GF-D8 (cell line): ENCODE results near the gene COG7.
"Not testable (repeated sequence)": the region's sequence is repeated elsewhere in the genome, so short reads cannot be mapped to it uniquely, and the experiment has no call there.

ENCODE experiments used
- DNase-seq: peaks from one replicate; lab custom pipeline; 2025; lab: John Stamatoyannopoulos, UW

Gene COG7

DNA sequence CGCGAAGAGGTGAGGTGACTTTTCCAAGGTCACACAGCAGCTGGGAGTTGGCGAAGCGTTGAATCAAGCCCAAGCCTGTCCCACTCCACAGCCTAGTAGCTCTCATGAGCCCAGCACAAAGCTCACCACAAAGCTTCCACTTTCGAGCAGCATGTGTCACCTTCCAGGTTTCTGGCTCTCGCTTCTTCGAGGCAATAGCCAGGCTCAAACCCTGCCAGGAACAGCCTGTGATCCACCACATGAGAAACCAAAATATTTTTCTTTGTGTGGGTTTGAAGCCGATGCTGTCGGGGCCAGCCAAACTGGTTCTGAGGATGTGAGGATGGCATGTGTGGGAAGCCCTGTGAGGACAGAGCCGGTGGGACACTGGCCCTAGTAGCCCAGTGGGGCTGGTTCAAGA lies 68.1 kb downstream of the COG7 start:
- DNase-seq: no peak

GRCh38 chr16:23383881-23384280 lies 69.1 kb downstream of the COG7 start:
- DNase-seq: no peak

- DNase-seq: no peak
Measured at GRCh38 chr16:23382279-23382678, 70.7 kb downstream of the COG7 start.

GRCh38 chr16:23381702-23382101 lies 71.3 kb downstream of the COG7 start:
- not testable (repeated sequence) for DNase-seq

DNA sequence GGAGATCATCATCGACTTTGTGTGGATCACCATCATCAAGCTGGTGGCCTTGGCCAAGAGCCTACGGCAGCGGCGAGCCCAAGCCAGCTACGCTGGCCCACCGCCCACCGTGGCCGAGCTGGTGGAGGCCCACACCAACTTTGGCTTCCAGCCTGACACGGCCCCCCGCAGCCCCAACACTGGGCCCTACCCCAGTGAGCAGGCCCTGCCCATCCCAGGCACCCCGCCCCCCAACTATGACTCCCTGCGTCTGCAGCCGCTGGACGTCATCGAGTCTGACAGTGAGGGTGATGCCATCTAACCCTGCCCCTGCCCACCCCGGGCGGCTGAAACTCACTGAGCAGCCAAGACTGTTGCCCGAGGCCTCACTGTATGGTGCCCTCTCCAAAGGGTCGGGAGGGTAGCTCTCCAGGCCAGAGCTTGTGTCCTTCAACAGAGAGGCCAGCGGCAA lies 72.5 kb downstream of the COG7 start:
- DNase-seq: no peak

- no peak for DNase-seq
Measured at GRCh38 chr16:23379707-23380106, 73.3 kb downstream of the COG7 start.

GRCh38 chr16:23378921-23379320 lies 74.1 kb downstream of the COG7 start:
- DNase-seq: no peak

- DNase-seq: no peak
Measured at GRCh38 chr16:23378256-23378655, 74.7 kb downstream of the COG7 start.

DNA sequence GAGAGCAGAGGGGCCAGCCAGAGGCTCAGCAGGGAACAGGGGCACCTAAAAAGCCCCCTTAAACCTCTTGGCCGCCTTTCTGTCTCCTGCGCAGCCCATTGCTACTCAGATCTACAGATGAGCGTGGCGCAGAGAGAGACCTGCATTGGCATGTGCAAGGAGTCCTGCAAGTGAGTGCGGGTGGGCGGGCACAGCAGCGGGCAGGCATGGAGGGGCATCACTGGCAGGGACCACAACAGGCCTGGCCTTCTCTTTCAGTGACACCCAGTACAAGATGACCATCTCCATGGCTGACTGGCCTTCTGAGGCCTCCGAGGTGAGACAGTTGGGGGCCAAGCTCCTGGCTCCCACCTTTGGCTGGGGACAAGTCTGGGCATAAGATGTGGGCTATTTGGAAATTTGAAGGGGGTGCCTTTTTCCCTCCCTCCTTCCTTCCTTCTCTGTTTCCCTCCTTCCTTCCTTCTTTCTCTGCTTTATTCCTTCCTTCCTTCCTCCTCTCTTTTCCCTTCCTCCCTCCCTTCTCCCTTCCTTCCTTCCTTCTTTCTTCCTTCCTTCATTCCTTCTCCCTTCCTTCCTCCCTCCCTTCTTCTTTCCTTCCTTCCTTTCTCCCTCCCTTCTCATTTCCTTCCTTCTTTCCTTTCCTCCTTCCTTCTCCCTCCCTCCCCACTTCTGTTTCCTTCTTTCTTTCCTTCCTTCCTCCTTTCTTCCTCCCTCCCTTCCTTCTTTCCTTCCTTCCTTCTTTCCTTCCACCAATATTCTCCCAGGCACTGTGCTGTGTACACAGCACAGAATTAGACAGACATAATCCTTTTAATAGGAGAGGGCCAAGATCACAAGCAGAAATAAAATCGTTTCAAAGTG lies 75.7 kb downstream of the COG7 start:
- no peak for DNase-seq

DNA sequence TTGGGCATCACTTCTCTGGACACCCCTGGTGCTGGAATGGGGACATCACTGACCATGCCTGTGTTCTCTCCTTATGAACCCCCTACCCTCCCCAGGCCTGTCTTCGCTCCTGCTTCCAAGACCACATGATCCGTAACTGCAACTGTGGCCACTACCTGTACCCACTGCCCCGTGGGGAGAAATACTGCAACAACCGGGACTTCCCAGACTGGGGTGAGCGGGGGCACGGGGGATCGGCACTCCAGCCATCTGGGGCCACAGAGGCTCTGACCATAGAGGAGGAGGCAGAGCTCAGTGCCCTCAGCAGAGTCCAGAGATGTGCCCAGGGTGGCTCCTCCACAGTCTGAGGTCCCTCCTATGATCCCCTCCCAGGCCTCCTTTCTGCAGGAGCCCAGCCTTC lies 77.3 kb downstream of the COG7 start:
- DNase-seq: no peak

GRCh38 chr16:23374721-23375510 lies 78.1 kb downstream of the COG7 start:
- no peak for DNase-seq

GRCh38 chr16:23373436-23374219 lies 79.4 kb downstream of the COG7 start:
- peak; percentile 0 for DNase-seq

DNA sequence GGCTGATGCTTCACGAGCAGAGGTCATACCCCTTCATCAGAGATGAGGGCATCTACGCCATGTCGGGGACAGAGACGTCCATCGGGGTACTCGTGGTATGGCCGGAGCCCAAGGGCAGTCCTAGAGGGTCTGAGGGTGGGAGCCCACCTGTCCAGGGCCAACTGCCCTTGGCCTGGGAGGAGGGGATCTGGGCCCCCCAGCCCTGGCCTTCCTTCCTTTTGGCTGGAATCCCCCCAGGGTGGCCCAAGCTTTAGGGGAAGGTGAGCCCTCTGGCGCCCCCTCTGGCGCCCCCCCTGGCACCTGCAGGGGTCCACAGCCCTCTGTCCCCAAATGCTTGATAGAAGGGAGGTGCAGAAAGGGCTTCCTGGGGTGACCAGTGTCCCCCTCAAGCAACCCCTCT lies 81.6 kb downstream of the COG7 start:
- no peak for DNase-seq

DNA sequence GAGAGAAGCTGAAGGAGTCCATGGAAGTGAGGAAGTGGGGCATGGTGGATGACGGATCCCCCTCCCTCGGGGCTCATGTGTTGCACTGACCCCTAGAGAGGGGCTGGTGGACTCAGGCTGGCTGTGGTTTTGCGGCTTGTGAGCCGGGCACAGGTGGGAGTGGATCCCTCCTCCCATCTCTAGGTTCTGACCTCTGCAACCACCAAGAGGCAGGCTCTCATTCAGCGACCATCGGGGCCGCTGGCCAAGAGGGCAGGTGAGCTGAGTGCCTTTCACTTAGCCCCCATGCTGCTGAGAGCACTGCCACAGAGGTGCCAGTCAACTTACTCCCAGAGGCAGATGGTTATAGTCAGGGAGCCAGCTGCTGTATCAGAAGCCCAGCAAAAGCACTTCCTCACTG lies 83.6 kb downstream of the COG7 start:
- no peak for DNase-seq

- DNase-seq: no peak
Measured at GRCh38 chr16:23368469-23368868, 84.5 kb downstream of the COG7 start.

GRCh38 chr16:23367988-23368387 lies 85.0 kb downstream of the COG7 start:
- no peak for DNase-seq

GRCh38 chr16:23367564-23367963 lies 85.4 kb downstream of the COG7 start:
- no peak for DNase-seq

DNA sequence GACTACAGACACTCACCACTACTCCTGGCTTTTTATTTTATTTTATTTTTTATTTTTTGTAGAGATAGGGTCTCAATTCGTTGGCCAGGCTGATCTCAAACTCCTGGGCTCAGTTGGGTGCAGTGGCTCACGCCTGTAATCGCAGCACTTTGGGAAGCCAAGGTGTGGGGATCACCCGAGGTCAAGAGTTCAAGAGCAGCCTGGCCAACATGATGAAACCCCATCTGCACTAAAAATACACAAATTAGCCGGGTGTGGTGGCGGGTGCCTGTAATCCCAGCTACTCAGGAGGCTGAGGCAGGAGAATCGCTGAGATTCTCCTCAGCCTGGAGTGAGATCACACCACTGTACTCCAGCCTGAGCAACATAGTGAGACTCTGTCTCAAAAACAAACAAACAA lies 86.6 kb downstream of the COG7 start:
- DNase-seq: not testable (repeated sequence)

GRCh38 chr16:23365602-23366240 lies 87.3 kb downstream of the COG7 start:
- DNase-seq: peak; percentile 61

DNA sequence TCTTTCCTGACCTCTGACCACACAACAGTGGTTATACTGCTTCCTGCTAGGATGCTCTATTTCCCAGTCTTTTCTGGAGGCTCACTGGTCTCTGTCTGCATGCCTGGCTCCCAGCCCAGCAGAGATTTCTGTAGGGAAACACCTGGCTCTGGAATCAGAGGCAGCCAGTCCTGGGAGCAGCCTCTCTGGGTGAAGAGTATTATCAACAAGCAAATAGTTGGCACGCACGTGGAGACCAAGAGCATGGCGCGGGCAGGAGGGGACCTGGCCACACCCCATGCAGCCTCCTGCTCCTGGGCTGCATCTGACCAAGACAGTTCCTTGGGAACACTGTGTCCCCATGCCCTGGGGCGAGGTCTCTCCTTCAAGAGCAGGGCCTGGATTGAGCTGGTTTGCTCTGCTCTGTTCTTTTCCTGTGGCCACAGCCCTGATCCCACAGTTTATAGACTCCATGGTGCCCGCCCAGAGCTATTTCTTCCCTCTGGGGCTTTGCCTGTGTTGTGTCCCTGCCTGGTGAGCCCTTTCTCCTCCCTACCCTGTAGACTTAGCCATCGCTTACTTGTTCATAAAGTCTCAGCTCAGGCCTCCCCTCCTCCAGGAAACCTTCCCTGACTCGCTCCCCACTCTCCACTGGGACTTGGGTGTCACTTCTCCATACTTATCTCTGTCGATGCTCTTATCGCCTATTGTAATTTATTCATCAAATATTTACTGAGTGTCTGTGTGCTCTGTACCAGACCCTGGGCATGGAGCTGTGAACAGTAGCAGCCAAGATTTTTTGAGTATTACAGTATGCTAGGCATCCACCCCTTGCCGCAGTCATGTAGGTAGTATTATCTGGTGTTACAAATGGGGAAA lies 90.3 kb downstream of the COG7 start:
- no peak for DNase-seq
